HG03575 (cell line): ENCODE measurements around the gene IGDCC3.

Experiments
- ATAC-seq: cut with Tn5 transposase; IDR thresholded peaks from one replicate; pipeline ENCODE4 v1.9.1; 2021; ENCODE audit not compliant: unreplicated experiment, insufficient number of reproducible peaks, low FRiP score; ENCODE audit errors: extremely low read depth

IGDCC3 gene

GRCh38 chr15:65310431-65311137, 67.2 kb downstream of the IGDCC3 start:
- no peak for ATAC-seq

DNA sequence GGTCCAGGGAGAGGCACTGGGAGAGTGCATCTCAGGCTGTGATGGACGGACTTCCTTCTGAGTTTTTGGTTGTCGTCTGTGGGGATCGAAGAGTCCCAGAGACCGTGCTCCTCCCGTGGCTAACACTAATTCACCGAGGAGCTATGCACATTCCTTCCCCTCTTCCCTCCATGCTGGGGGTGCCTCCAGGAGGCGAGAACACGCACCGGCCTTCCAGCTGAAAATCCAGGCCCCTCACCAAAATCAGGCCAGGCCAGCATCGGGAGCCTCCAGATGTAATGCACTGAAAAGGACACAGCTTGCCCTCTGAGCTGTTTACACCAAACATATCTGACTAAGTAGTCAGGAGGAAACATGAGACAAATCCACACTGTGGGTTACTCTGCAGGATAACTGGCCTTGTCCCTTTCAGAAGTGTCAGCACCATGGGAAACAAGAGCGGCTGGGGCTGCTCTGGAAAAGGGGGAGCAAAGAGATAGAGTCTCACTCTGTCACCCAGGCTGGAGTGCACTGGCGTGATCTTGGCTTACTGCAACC, 67.9 kb downstream of the IGDCC3 start:
- no peak for ATAC-seq

DNA sequence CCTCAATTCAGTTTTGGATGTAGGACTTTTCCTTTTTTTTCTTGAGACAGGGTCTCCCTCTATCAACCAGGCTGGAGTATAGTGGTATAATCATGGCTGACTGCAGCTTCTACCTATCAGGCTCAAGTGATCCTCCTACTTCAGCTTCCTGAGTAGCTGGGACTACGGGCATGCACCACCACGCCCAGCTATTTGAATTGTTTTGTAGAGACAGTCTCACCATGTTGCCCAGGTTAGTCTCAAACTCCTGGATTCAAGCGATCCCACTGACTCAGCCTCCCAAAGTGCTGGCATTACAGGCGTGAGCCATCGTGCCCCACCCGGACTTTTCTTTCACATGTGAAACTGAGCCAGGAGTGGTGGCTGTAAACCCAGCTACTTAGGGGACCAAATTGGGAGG, 69.8 kb downstream of the IGDCC3 start:
- no peak for ATAC-seq

DNA sequence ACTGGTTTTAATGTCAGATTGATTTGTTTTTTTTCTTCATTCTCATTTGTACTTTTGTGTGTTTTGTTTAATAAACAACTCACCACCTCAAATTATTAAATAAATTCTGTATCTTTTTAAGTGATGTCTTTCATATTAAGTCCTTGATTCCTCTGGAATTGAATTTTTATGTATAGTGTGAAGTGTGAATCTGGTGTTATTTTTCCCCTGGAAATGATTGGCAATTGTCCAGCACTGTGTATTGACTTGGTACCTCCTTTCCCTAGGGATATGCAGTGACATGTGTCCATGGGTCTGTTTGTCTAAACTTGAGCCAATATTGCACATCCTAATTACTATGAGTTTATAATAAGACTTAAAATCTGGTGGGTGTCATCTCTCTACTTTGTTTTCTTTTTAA, 71.3 kb downstream of the IGDCC3 start:
- no peak for ATAC-seq

- ATAC-seq, result no peak
Measured at GRCh38 chr15:65305776-65306175, 72.0 kb downstream of the IGDCC3 start.

GRCh38 chr15:65305150-65305758, 72.5 kb downstream of the IGDCC3 start:
- no peak for ATAC-seq

DNA sequence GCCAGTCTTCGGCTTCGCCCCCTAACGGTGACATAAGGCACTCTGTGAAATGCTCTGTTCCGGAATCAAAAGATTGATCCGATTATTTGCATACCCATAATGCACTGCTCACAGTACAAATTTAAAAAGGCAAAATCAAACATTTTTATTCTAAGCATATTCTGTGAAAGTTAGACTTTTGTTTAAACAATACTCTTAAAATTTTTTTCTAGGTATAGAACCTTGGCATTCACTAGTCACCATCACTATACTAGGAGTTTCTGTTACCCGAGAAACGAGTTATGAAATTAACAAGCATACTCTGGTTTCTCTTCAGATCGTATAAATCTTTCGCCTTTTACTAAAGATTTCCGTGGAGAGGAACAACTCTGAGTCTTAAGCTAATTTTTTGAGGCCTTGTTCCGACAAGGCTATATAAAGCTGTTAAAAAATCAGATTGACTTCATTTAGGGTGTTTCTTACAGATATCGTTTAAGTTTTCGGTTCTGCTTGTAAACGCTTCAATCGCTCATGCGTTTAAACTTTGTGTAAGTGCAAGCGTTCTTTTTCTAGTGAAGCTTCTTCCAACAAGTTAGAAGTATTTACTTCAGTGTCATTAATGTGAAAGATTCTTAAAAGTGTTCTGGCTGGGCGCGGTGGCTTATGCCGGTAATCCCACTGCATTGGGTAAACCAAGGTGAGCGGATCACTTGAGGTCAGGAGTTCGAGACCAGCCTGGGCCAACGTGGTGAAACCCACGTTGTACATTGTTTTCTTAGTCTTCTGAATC, 73.2 kb downstream of the IGDCC3 start, which contains the start of gene RNU5B-1:
TSS of gene RNU5B-1 (plus strand) at position 297 of the 769 bp plus-strand sequence.
- peak; percentile 49 for ATAC-seq

DNA sequence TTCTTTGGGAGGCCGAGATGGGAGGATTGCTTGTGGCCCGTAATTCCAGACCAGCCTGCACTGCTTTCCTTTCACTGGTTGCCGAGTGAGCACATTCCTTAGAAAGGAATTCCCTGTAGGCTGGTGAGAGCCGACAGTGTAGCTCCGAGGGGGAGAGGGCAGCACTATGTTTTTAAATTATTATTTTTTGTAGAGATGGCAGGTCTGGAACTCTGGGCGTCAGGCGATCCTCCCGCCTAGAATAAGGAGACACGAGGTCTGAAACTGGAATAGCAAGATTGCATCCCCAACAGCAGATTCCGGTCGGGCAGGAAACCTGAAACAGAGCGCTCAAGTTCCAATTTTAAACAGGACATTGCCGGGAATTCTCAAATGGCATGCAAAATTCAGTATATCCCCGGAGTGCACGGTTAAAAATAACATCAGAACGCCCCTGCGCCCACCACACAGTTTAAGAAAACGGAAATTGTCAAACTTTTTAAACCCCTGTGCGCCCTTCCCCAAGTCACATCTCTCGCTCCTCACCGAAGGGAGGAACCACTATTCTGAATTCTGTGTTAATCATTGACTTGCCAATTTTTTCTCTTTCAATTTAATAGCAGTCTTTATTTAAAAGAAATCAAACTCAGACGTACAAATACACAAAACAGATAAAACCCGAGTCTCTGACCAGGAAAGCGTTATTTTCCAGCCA, 74.0 kb downstream of the IGDCC3 start:
- ATAC-seq, result no peak

GRCh38 chr15:65302061-65302460, 75.7 kb downstream of the IGDCC3 start:
- no peak for ATAC-seq

- no peak for ATAC-seq
Measured at GRCh38 chr15:65300924-65301441, 76.8 kb downstream of the IGDCC3 start.

- ATAC-seq, result no peak
Measured at GRCh38 chr15:65298731-65299130, 79.1 kb downstream of the IGDCC3 start.

GRCh38 chr15:65292938-65293518, 84.8 kb downstream of the IGDCC3 start:
- ATAC-seq, result no peak

DNA sequence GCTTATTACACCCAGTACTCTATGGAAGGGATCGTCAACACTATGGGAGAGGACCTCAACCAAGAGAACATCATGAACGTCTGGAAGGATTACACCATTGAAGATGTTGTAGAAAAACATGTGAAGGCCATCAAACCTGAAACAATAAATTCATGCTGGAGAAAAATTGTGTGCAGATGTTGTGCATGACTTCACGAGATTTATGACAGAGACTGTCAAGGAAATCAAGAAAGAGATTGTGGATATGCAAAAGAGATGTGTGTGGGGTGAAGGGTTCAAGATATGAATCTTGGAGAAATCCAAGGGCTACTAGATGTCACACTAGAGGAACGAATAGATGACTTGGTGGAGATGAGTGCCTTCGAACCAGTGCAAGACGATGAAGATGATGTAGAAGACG, 87.6 kb downstream of the IGDCC3 start:
- no peak for ATAC-seq

GRCh38 chr15:65289261-65289854, 88.4 kb downstream of the IGDCC3 start:
- ATAC-seq, result no peak

DNA sequence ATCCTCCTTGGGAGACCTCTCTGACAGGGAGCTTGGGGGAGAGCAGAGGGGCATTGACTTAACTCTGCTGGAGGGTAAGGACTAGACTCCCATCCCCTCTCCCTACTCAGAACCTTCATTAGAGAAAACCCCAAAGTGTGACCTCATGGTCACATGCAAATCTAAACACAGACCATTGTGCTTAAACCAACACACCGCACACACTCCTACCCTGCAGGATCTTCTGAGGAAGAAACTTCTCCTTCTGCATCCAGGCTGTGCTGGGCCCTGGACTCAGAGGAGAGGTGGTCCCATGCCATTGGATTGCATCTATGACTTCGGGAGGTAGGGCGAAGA, 90.3 kb downstream of the IGDCC3 start:
- no peak for ATAC-seq

DNA sequence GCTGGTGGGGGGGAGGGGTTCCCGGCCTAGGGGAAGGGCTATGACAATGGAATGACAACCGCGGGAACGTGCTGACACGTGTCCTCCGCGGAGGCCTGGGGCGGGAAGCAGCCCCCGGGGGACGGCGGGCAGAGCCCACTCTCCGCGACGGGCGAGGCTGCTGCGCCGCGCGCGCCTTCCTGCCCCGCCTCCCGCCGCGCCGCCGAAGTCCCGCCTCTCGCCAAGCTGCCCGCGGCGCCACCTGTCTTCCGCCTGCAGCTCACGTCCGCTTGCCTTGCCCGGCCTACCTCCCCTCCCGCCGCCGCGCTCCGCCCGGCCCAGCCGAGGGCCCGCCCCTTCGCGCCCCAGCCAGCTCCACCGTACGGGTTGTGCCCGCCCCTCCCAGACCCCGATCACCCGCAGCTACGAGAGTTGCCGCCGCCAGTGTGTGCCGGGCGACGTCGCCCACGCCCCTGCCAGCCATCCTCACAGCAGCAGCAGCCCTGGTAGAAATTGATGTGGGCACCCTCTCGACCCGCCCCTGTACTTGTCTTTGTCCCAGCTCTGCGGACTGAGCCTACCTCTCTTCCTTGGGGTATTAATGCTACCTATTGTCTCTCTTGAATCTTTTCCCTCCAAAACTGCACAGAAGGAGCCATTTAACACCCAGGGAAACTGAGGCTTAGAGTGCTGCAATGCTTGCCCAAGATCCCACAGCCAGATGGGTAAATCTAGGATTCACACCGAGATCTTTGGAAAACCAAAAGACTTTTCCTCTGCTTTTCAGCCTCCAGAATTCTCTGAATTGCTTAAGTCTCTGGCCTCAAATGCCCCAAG, 90.9 kb downstream of the IGDCC3 start, which contains the start of gene PARP16:
TSS of gene PARP16 (minus strand) at position 180 of the 816 bp plus-strand sequence. CDS start 457 bp downstream, outside the sequence.
- ATAC-seq, result no peak

- ATAC-seq, result no peak
Measured at GRCh38 chr15:65286069-65286703, 91.6 kb downstream of the IGDCC3 start.
